Pancreas (tissue), 10 donors: Measurements from ENCODE around the gene POLD3. TPM values are rescaled to one million over a fixed set of nuclear protein-coding genes. Genes with fewer than 3 reads are reported as not detected.

ENCODE experiments used
- ATAC-seq, 4 donors: fragments of 200-7000 bp; cut with Tn5 transposase; one replicate each; pipeline versions ENCODE4 v1.8.0 to v1.9.1; 2020; ENCODE audit warnings: mild to moderate bottlenecking in 4 of 4, moderate library complexity in 4 of 4
- DNase-seq, 6 donors: peaks; one replicate each; pipeline ENCODE4 v3.0.0-alpha.2; 2020
- FAIRE-seq: peaks from 2 replicates; lab custom pipeline; 2012; peaks lifted over from hg19 to GRCh38; lab: Jason Lieb, UNC
- H3K27ac ChIP-seq, 4 donors: fragments of 200-600 bp; sonication (generic); 1 replicate in 3 of 4; 2 replicates in 1 of 4; pipeline versions ENCODE4 v1.5.0 to v1.8.0; 2020
- H3K27me3 ChIP-seq, 4 donors: fragments of 200-600 bp; one replicate each; pipeline ENCODE4 v1.8.0; 2021
- H3K36me3 ChIP-seq, 3 donors: fragments of 200-600 bp; sonication (generic) in 1 of 3; one replicate each; pipeline versions ENCODE4 v1.5.0 to v1.8.0; 2020 to 2021
- H3K4me1 ChIP-seq, 3 donors: fragments of 200-600 bp; one replicate each; pipeline ENCODE4 v1.8.0; 2021
- H3K4me3 ChIP-seq, 4 donors: fragments of 200-600 bp; sonication (generic) in 2 of 4; one replicate each; pipeline versions ENCODE4 v1.5.0 to v1.8.0; 2020 to 2021
- H3K9me3 ChIP-seq, 4 donors: fragments of 200-600 bp; one replicate each; pipeline ENCODE4 v1.8.0; 2021
- WGBS, 2 donors: extraction: QIAGEN DNeasy Blood & Tissue Kit; methylation state at CpG; one replicate each; pipeline ENCODE4 v1.1.7; 2013; 5-methylcytosine and 5-hydroxymethylcytosine counted together
- intact Hi-C, 3 donors: fragments of 100-400 bp; cut with DNase I; formaldehyde crosslinking; loops; one replicate each; pipeline versions ENCODE4 v1.11.1 to v1.14.2; 2022
- polyA plus RNA-seq, 2 donors: library from polyadenylated mRNA; stranded (reverse); fragments of 200-250 nt; gene quantifications; one replicate each; pipeline ENCODE4 v1.2.3, GENCODE V29; 2013
- total RNA-seq, 6 donors: library from RNA; stranded (reverse); fragmentation: NEBNext Ultra II Directional in 4 of 6; extraction: Animal tissue kit (Norgen Biotek cat#: 25700) in 4 of 6; gene quantifications; one replicate each; pipeline versions ENCODE4 v1.2.1 to v1.2.4, GENCODE V29; 2021 to 2023
- TF ChIP-seq, protein P1 (sequence below), 4 donors: fragments of 200-600 bp; sonication (generic) in 3 of 4; IDR thresholded peaks; one replicate each; pipeline versions ENCODE4 v1.5.0 to v1.8.0; 2021; ENCODE audit warnings: antibody characterized with exemption in 4 of 4
- donor health status: healthy with polysubstance abuse.
- donor health status: DM: no; HTN: no; CAD: no; lungs with moderate emphysema.
- donor health status: DM: no; HTN: no; CAD: no.
- donor health status: control.
- donor health status: control.
- donor health status: Bipolar disorder and iron deficiency.
- donor health status: DM: yes; HTN: yes; CAD: no.
- donor health status: DM: no; HTN: no; CAD: no.
- donor health status: DM: no; HTN: no; CAD: no.
- donor health status: DM: yes; HTN: yes; CAD: no.

The POLD3 gene
- total and polyA plus RNA-seq, 8 donors: 7.2 to 14.0 (median 9.6) TPM

- Histone ChIP-seq H3K9me3 (no peaks in the 10 kb centered on the region), H3K4me1 (peaks cover 35 to 61% (median 48%) of the 10 kb centered on the region in 3 donors), H3K27ac (peak overlapping the region in 3 of 4 donors; percentile 17 to 60 (median 46)), H3K27me3 (no peaks in the 10 kb centered on the region), H3K36me3 (peaks cover 0 to 13% (median 0%) of the 10 kb centered on the region in 3 donors), H3K4me3 (no peak overlapping the region)
- ATAC-seq (peak; percentile 18 to 29 (median 24)), FAIRE-seq (no peak), DNase-seq (no peak)
- intact Hi-C loops: no loop called here
- WGBS, 2 donors: 77 to 78% methylated on average over 3 of the region's 3 CpGs
- TF ChIP-seq, protein P1, sequence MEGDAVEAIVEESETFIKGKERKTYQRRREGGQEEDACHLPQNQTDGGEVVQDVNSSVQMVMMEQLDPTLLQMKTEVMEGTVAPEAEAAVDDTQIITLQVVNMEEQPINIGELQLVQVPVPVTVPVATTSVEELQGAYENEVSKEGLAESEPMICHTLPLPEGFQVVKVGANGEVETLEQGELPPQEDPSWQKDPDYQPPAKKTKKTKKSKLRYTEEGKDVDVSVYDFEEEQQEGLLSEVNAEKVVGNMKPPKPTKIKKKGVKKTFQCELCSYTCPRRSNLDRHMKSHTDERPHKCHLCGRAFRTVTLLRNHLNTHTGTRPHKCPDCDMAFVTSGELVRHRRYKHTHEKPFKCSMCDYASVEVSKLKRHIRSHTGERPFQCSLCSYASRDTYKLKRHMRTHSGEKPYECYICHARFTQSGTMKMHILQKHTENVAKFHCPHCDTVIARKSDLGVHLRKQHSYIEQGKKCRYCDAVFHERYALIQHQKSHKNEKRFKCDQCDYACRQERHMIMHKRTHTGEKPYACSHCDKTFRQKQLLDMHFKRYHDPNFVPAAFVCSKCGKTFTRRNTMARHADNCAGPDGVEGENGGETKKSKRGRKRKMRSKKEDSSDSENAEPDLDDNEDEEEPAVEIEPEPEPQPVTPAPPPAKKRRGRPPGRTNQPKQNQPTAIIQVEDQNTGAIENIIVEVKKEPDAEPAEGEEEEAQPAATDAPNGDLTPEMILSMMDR (IDR thresholded peaks at IDR 0.05): no peak
Measured at GRCh38 chr11:74615988-74616387, 23.6 kb downstream of the POLD3 start.

DNA sequence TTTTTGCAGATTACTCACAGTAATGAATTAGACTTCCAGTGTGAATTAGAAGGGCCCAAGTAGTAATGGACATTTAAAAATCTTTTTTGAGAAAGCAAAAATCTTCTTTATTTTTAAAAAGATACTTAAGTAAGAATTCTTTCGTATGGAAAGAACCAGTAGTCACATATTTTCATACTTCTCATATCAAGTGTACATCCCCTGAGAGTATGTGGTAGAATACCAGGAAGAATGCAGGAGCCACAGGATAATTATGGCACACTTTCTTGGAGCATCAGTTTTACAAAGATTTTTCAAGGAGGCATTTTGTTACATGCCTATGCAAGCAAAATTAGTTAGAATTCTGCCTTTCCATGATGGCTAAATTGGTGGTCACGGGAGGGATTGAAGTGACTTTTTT lies 28.1 kb downstream of the POLD3 start:
- Histone ChIP-seq H3K27ac (no peak overlapping the region), H3K27me3 (no peaks in the 10 kb centered on the region), H3K9me3 (no peaks in the 10 kb centered on the region), H3K4me1 (peaks cover 22 to 40% (median 39%) of the 10 kb centered on the region in 3 donors), H3K36me3 (peaks cover 0 to 7% (median 0%) of the 10 kb centered on the region in 3 donors), H3K4me3 (no peak overlapping the region)
- intact Hi-C loops: no loop called here
- TF ChIP-seq, protein P1 (IDR thresholded peaks at IDR 0.05): no peak
- no peak for FAIRE-seq
- no peak for DNase-seq
- no peak for ATAC-seq
- WGBS, 2 donors: 88 to 94% methylated on average over 2 of the region's 2 CpGs

- no peak overlapping the region for H3K4me3 ChIP-seq
- no peaks in the 10 kb centered on the region for H3K4me1 ChIP-seq
- intact Hi-C loops: no loop called here
- DNase-seq (no peak), FAIRE-seq (no peak), ATAC-seq (peak in 2 of 4 donors; percentile 36 to 63)
- 57 to 60% methylated on average over 4 of the region's 4 CpGs for WGBS, 2 donors
- no peaks in the 10 kb centered on the region for H3K36me3 ChIP-seq
- TF ChIP-seq, protein P1 (IDR thresholded peaks at IDR 0.05): no peak
- H3K9me3 ChIP-seq: no peaks in the 10 kb centered on the region
- no peaks in the 10 kb centered on the region for H3K27me3 ChIP-seq
- H3K27ac ChIP-seq: peak overlapping the region in 2 of 4 donors; percentile 1 to 51
Measured at GRCh38 chr11:74626130-74626529, 33.7 kb downstream of the POLD3 start.

GRCh38 chr11:74626604-74627003 lies 34.2 kb downstream of the POLD3 start:
- FAIRE-seq (no peak), ATAC-seq (no peak), DNase-seq (no peak)
- H3K27me3 ChIP-seq: no peaks in the 10 kb centered on the region
- H3K9me3 ChIP-seq: no peaks in the 10 kb centered on the region
- peak overlapping the region in 1 of 4 donors; percentile 1 for H3K27ac ChIP-seq
- no peaks in the 10 kb centered on the region for H3K4me1 ChIP-seq
- WGBS, 2 donors: 66 to 73% methylated on average over 5 of the region's 5 CpGs
- intact Hi-C loops: no loop called here
- no peak overlapping the region for H3K4me3 ChIP-seq
- TF ChIP-seq, protein P1 (IDR thresholded peaks at IDR 0.05): no peak
- no peaks in the 10 kb centered on the region for H3K36me3 ChIP-seq

DNA sequence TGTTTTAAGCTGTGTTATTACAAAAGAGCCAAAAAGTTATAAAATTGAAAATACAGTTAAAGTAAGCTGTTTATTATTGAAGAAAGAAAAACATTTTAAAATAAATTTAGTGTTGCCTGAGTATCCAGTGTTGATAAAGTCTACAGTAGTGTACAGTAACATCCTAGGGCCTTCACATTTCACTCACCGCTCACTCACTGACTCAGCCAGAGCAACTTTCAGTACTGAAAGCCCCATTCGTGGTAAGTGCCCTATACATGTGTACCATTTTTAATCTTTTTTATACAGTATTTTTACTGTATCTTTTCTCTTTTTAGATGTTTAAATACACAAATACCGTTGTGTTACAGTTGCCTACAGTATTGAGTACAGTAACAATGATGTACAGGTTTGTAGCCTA lies 35.0 kb downstream of the POLD3 start:
- no peaks in the 10 kb centered on the region for H3K9me3 ChIP-seq
- no peaks in the 10 kb centered on the region for H3K4me1 ChIP-seq
- ATAC-seq (no peak), DNase-seq (no peak), FAIRE-seq (no peak)
- WGBS, 2 donors: 90 to 91% methylated on average over 3 of the region's 3 CpGs
- intact Hi-C loops: no loop called here
- H3K4me3 ChIP-seq: no peak overlapping the region
- H3K27me3 ChIP-seq: no peaks in the 10 kb centered on the region
- TF ChIP-seq, protein P1 (IDR thresholded peaks at IDR 0.05): no peak
- H3K36me3 ChIP-seq: no peaks in the 10 kb centered on the region
- H3K27ac ChIP-seq: no peak overlapping the region
